GM12874 (cell line): ENCODE measurements around the gene ZNF454.

ENCODE experiments used
- CTCF ChIP-seq: IDR thresholded peaks from 2 replicates; pipeline ENCODE4 v1.5.1; 2011; ENCODE audit warnings: low read depth, mild to moderate bottlenecking, control low read depth, low read length, moderate library complexity; ENCODE audit not compliant: insufficient read depth

ZNF454 gene

GRCh38 chr5:178940569-178941360 is at the start of gene ZNF454:
TSS of gene ZNF454 (plus strand) at chr5:178941198. CDS start at chr5:178942792, 1,594 bp downstream.
- no peak for TF ChIP-seq CTCF

DNA sequence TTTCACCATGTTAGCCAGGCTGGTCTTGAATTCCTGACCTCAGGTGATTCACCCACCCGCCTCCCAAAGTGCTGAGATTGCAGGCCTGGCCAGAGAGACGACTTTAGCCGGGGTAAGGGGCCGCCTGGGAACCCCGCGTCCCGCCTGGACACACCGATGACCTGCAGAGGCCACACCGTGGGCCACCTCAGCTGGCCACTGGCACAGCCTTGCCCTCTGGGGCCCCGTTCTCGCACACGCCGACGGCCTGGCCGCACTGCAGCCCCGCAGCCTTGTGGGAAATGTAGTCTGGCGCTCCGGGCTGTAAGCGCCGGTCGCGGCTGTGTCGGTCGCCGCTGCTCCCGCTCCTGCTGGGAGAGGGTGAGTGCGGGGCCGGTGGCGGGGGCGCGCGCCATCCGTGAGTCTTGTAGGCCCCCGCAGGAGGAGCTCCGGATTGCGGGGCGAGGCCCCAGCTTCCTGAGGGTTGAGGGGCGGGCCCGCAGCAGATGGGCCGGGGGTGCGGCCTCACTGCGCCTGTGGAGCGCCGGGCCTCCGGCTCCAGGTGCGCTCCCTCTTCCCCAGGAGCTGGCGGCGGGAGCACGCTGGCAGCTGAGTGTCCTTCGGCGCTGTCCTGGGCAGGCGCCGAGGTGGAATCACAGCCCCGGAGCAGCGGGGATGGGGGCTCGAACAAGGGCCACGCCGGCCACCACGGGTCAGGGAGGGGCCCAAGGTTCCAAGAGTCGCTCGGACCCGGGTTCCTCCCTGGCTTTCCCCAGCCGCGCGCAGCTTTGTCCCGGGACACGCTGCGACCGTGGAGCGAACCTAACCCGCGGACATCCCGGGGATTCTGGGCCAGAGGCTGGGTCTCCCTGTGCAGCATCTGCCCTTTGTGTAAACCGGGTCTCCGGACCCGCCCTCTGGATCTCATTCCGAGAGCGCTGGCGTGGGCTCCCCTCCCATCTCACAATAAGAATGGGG is 45.1 kb upstream of the ZNF454 start, which contains the start of gene ZFP2:
ZFP2 (plus strand) TSS at position 299 of the 957 bp plus-strand sequence. CDS start 35,401 bp downstream, outside the sequence.
- TF ChIP-seq CTCF: no peak

DNA sequence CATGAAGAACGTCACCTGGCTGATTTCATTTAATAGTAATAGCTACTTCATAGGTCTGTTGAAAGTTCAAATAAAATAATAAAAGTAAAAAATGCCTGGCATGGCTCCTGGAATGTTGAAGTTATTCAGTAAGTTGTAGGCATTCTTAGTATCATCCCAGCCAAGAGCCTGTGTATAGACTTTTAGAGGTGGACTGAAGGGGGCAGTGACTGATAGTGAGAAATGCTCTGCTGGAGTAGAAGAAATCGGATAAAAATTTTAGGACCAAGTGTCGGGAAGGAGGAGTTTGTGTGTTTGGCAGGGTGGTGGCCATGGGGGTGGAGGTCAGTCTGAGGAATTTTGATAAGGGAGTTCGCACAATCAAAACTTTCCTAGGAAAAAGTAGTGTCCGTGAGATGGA is 41.7 kb upstream of the ZNF454 start:
- TF ChIP-seq CTCF: no peak

- no peak for TF ChIP-seq CTCF
Measured at GRCh38 chr5:178902849-178903248, 38.1 kb upstream of the ZNF454 start.

DNA sequence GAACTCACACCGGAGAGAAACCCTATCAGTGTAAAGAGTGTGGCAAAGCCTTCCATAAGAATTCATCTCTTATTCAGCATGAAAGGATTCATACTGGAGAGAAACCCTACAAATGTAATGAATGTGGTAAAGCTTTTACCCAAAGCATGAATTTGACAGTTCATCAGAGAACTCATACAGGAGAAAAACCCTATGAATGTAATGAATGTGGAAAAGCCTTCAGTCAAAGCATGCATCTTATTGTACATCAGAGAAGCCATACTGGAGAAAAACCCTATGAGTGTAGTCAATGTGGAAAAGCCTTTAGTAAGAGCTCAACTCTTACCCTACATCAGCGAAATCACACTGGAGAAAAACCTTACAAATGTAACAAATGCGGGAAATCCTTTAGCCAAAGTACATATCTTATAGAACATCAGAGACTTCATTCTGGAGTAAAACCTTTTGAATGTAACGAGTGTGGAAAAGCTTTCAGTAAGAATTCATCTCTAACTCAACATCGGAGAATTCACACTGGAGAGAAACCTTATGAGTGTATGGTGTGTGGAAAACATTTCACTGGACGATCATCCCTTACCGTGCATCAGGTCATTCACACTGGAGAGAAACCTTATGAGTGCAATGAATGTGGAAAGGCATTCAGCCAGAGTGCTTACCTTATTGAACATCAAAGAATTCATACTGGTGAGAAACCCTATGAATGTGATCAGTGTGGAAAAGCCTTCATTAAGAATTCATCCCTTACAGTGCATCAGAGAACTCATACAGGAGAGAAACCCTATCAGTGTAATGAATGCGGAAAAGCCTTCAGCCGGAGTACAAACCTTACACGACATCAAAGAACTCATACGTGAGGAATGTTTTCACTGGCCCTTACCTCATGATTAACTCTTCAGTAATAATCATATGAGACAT is 8.9 kb upstream of the ZNF454 start:
- TF ChIP-seq CTCF: no peak

DNA sequence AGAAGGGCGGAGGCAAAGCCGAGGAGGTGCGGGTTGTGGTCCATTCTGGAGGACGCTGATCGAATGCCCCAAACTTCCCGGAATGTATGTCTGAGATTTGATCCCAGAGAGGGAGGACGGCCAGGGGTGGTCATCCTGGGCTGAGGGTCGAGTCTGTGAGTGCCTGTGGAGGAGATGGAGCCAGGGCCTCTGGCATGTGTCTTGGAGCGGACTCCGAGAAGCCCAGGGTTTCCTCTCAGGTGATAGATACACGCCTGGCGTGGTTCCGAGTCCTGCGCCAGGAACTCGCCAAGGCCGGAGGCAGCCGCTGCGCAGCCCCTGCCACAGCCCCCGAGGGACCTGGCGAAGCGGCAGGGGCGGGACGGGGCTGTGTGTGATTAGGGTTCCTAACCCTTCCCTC is 363 bp downstream of the ZNF454 start:
- no peak for TF ChIP-seq CTCF
